ENCODE results near the gene KIAA0232.

GRCh38 chr4:6782846-6783110, 251 bp downstream of the KIAA0232 start:
- TF ChIP-seq, protein P1, sequence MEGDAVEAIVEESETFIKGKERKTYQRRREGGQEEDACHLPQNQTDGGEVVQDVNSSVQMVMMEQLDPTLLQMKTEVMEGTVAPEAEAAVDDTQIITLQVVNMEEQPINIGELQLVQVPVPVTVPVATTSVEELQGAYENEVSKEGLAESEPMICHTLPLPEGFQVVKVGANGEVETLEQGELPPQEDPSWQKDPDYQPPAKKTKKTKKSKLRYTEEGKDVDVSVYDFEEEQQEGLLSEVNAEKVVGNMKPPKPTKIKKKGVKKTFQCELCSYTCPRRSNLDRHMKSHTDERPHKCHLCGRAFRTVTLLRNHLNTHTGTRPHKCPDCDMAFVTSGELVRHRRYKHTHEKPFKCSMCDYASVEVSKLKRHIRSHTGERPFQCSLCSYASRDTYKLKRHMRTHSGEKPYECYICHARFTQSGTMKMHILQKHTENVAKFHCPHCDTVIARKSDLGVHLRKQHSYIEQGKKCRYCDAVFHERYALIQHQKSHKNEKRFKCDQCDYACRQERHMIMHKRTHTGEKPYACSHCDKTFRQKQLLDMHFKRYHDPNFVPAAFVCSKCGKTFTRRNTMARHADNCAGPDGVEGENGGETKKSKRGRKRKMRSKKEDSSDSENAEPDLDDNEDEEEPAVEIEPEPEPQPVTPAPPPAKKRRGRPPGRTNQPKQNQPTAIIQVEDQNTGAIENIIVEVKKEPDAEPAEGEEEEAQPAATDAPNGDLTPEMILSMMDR (IDR thresholded peaks at IDR 0.05; ENCODE audit: low read length), result no peak
- TF ChIP-seq EZH2phosphoT487 (IDR thresholded peaks at IDR 0.05; ENCODE audit: low read length), result no peak
